Stimulated activated CD8-positive, alpha-beta memory T cell treated with anti-CD3 and anti-CD28 coated beads, Interleukin-4, amount 100 ng/mL, for 1 hour (primary cell): ENCODE data around the gene CD55.

ENCODE experiments used
- DNase-seq, 2 donors: peaks; one replicate each; pipeline ENCODE4 v3.0.0-alpha.2; 2020; ENCODE audit warnings: low read depth in 2 of 2, low spot score in 1 of 2

The CD55 gene

GRCh38 chr1:207355513-207356295 is 34.2 kb downstream of the CD55 start:
- DNase-seq: no peak

GRCh38 chr1:207361029-207361428 is 39.6 kb downstream of the CD55 start:
- no peak for DNase-seq

- DNase-seq: no peak
These were observed 40.4 kb downstream of the CD55 start for GRCh38 chr1:207361889-207362288.

GRCh38 chr1:207362962-207363860 is 41.7 kb downstream of the CD55 start:
- no peak for DNase-seq

GRCh38 chr1:207363871-207364270 is 42.4 kb downstream of the CD55 start:
- DNase-seq: no peak

GRCh38 chr1:207364614-207365013 is 43.1 kb downstream of the CD55 start:
- no peak for DNase-seq

GRCh38 chr1:207365063-207365462 is 43.6 kb downstream of the CD55 start:
- DNase-seq: no peak

- no peak for DNase-seq
These were observed 44.5 kb downstream of the CD55 start for GRCh38 chr1:207366022-207366421.

GRCh38 chr1:207388721-207389120 is 67.2 kb downstream of the CD55 start:
- DNase-seq: no peak

- DNase-seq: no peak
These were observed 68.4 kb downstream of the CD55 start for GRCh38 chr1:207389728-207390464.

GRCh38 chr1:207393610-207394009 is 72.1 kb downstream of the CD55 start:
- no peak for DNase-seq

GRCh38 chr1:207396168-207396746 is 74.8 kb downstream of the CD55 start:
- DNase-seq: no peak

- DNase-seq: no peak
These were observed 76.0 kb downstream of the CD55 start for GRCh38 chr1:207397525-207397926.

GRCh38 chr1:207398986-207399385 is 77.5 kb downstream of the CD55 start:
- no peak for DNase-seq

GRCh38 chr1:207401578-207401977 is 80.1 kb downstream of the CD55 start:
- DNase-seq: no peak

- DNase-seq: no peak
These were observed 81.3 kb downstream of the CD55 start for GRCh38 chr1:207402744-207403143.

- no peak for DNase-seq
These were observed 83.5 kb downstream of the CD55 start for GRCh38 chr1:207404849-207405525.

- no peak for DNase-seq
These were observed 84.3 kb downstream of the CD55 start for GRCh38 chr1:207405814-207406213.

GRCh38 chr1:207407655-207408260 is 86.3 kb downstream of the CD55 start:
- DNase-seq: no peak
